Stimulated activated CD4-positive, alpha-beta T cell treated with anti-CD3 and anti-CD28 coated beads, Interleukin-2, amount 100 ng/mL, for 48 hours (primary cell): ENCODE results near the gene PRKCZ.

ENCODE experiments used
- DNase-seq, 2 donors: peaks; one replicate each; pipeline ENCODE4 v3.0.0-alpha.2; 2020

The PRKCZ gene

GRCh38 chr1:2049718-2050431 is at the start of gene PRKCZ:
Gene PRKCZ (plus strand): TSS chr1:2050411. CDS start chr1:2050631, 220 bp downstream.
- DNase-seq: peak; percentile 82 to 94

GRCh38 chr1:2000432-2000831 is 49.8 kb upstream of the PRKCZ start:
- DNase-seq: no peak

GRCh38 chr1:2000850-2001249 is 49.4 kb upstream of the PRKCZ start:
- no peak for DNase-seq

- DNase-seq: no peak
Observed at GRCh38 chr1:2001773-2002411, 48.3 kb upstream of the PRKCZ start.

- no peak for DNase-seq
Observed at GRCh38 chr1:2003541-2004131, 46.6 kb upstream of the PRKCZ start, which contains the start of gene CFAP74. Gene CFAP74 (minus strand): TSS chr1:2003786. CDS start chr1:1990956, 12,830 bp downstream.

GRCh38 chr1:2004856-2005255 is 45.4 kb upstream of the PRKCZ start:
- DNase-seq: no peak

- DNase-seq: no peak
Observed at GRCh38 chr1:2009101-2010053, 40.8 kb upstream of the PRKCZ start.

- DNase-seq: no peak
Observed at GRCh38 chr1:2014181-2014580, 36.0 kb upstream of the PRKCZ start.

GRCh38 chr1:2014741-2015735 is 35.2 kb upstream of the PRKCZ start:
- DNase-seq: no peak

- DNase-seq: no peak
Observed at GRCh38 chr1:2016123-2016522, 34.1 kb upstream of the PRKCZ start.

- DNase-seq: no peak
Observed at GRCh38 chr1:2018217-2019171, 31.7 kb upstream of the PRKCZ start.

- DNase-seq: peak in 1 of 2 donors; percentile 19
Observed at GRCh38 chr1:2019172-2019543, 31.1 kb upstream of the PRKCZ start, which contains the start of gene GABRD. Gene GABRD (plus strand): TSS chr1:2019345. CDS start chr1:2019424, 79 bp downstream.

- DNase-seq: no peak
Observed at GRCh38 chr1:2019571-2020309, 30.5 kb upstream of the PRKCZ start.

GRCh38 chr1:2020310-2020655 is 29.9 kb upstream of the PRKCZ start:
- DNase-seq: no peak

- DNase-seq: no peak
Observed at GRCh38 chr1:2021550-2021949, 28.7 kb upstream of the PRKCZ start.

GRCh38 chr1:2022063-2022770 is 28.0 kb upstream of the PRKCZ start:
- DNase-seq: no peak

- DNase-seq: no peak
Observed at GRCh38 chr1:2023187-2023586, 27.0 kb upstream of the PRKCZ start.

- no peak for DNase-seq
Observed at GRCh38 chr1:2024451-2024850, 25.8 kb upstream of the PRKCZ start.

- DNase-seq: no peak
Observed at GRCh38 chr1:2024887-2025286, 25.3 kb upstream of the PRKCZ start.
